ENCODE data around the gene THUMPD3.

Gene THUMPD3

DNA sequence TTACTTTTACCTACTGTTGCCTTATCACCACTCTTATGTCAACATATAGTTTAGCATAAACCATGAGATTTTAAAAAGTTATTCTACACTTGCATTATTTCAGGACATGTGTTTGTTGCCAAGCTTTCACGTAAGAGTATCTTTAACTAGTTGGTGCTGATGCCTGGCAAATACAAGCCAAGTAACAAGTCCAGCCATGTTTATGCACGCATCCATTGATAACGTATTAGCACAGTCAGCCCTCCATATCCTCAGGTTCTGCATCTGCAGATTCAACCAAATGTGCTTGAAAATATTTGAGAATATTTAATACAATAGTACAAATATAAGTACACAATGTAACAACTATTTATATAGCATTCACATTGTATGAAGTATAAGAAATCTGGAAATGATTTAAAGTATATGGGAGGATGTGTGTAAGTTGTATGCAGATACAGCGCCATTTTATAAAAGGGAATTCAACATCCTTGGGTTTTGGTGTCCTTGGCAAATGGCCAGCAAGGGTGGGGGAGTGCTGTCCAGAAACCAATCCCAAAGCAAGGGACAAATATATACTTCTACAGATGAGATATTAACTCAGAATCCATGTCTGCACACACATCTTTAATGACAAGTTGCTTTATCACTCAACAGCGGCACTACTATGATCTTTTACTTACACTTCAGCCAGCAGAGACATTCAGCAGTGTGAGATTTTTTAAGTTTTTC lies 25.9 kb downstream of the THUMPD3 start:
- DNase-seq (ENCODE audit: low read depth, low spot score) = no peak
- H3K4me3 ChIP-seq = no peak overlapping the region
- no peak overlapping the region for H3K27ac ChIP-seq
- peaks cover 85% of the 10 kb centered on the region for H3K36me3 ChIP-seq (ENCODE audit: insufficient read depth, low read length)
- no peak overlapping the region for H3K9ac ChIP-seq (ENCODE audit: insufficient read length)
- H3K9me3 ChIP-seq (ENCODE audit: low read depth, low read length) = no peaks in the 10 kb centered on the region
- TF ChIP-seq POLR2AphosphoS5 (IDR thresholded peaks at IDR 0.05; ENCODE audit: borderline replicate concordance, low read depth, low read length) (no peak), FOXP2 (optimal IDR thresholded peaks at IDR 0.05; ENCODE audit: control extremely low read depth, extremely low read length, insufficient read depth) (no peak), EZH2 (IDR thresholded peaks at IDR 0.05) (no peak)

GRCh38 chr3:9390265-9390888 lies 27.5 kb downstream of the THUMPD3 start:
- Histone ChIP-seq H3K9me3 (ENCODE audit: low read depth, low read length) (no peaks in the 10 kb centered on the region), H3K4me3 (no peak overlapping the region), H3K9ac (ENCODE audit: insufficient read length) (no peak overlapping the region), H3K36me3 (ENCODE audit: insufficient read depth, low read length) (peaks cover 87% of the 10 kb centered on the region), H3K27ac (no peak overlapping the region)
- no peak for TF ChIP-seq EZH2 (IDR thresholded peaks at IDR 0.05)
- TF ChIP-seq POLR2AphosphoS5 (IDR thresholded peaks at IDR 0.05; ENCODE audit: borderline replicate concordance, low read depth, low read length) = no peak
- no peak for TF ChIP-seq FOXP2 (optimal IDR thresholded peaks at IDR 0.05; ENCODE audit: control extremely low read depth, extremely low read length, insufficient read depth)
- DNase-seq (ENCODE audit: low read depth, low spot score) = no peak

DNA sequence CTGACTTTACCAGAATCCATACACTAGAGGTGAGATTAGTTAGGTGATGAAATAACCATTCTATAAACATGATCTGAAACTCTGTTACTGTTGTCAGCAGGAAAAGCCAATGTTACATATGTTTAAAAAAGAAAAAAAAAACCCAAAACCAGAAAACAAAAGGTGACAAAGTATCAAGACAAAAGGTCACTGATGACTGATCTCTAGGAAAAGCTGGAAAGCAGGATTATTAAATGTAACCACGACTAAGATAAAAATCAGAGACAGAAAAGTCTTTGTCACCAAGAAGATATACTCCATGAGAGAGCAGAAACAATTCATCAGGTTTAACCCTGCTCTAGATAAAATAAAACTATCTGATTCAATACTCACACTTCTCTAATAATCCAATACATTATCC lies 29.2 kb downstream of the THUMPD3 start:
- Histone ChIP-seq H3K27ac (0 out of 2 replicates have a peak overlapping the region, but pooled peaks have one; percentile 6), H3K36me3 (ENCODE audit: insufficient read depth, low read length) (peaks cover 76% of the 10 kb centered on the region), H3K9ac (ENCODE audit: insufficient read length) (no peak overlapping the region), H3K4me3 (no peak overlapping the region), H3K9me3 (ENCODE audit: low read depth, low read length) (no peaks in the 10 kb centered on the region)
- DNase-seq (ENCODE audit: low read depth, low spot score) = no peak
- TF ChIP-seq POLR2AphosphoS5 (IDR thresholded peaks at IDR 0.05; ENCODE audit: borderline replicate concordance, low read depth, low read length) = no peak
- no peak for TF ChIP-seq FOXP2 (optimal IDR thresholded peaks at IDR 0.05; ENCODE audit: control extremely low read depth, extremely low read length, insufficient read depth)
- TF ChIP-seq EZH2 (IDR thresholded peaks at IDR 0.05) = no peak

DNA sequence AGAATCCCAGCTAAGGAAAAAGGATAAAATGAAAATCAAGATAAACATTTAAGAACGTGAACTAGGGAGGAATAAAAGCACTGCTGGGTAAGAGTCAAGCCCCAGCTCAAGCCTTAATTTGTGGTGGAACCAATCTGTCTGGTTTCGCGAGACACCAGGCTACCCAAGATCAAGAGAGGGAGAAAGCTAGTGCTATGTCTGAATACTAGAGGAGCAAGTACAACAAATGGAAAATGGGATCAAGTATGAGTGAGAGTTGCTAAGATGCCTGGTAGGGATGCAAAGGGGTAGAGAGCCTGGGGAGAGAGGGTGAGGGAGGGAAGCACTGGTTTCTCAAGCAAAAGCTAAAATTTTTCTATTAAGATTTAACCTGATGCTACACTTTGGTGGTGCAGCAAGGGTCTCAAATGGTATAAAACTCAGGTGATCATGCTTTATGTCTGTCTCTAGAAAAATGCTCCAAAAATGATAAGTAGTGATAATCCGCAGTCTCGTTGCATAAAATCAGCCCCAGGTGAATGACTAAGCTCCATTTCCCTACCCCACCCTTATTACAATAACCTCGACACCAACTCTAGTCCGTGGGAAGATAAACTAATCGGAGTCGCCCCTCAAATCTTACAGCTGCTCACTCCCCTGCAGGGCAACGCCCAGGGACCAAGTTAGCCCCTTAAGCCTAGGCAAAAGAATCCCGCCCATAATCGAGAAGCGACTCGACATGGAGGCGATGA lies 32.9 kb downstream of the THUMPD3 start:
- Histone ChIP-seq H3K9me3 (ENCODE audit: low read depth, low read length) (no peaks in the 10 kb centered on the region), H3K36me3 (ENCODE audit: insufficient read depth, low read length) (peaks cover 46% of the 10 kb centered on the region), H3K9ac (ENCODE audit: insufficient read length) (peak overlapping the region; percentile 68), H3K4me3 (peak overlapping the region; percentile 87), H3K27ac (peak overlapping the region; percentile 97)
- TF ChIP-seq POLR2AphosphoS5 (IDR thresholded peaks at IDR 0.05; ENCODE audit: borderline replicate concordance, low read depth, low read length) (peak; percentile 64; the same call in 1 of the 2 replicates), FOXP2 (optimal IDR thresholded peaks at IDR 0.05; ENCODE audit: control extremely low read depth, extremely low read length, insufficient read depth) (no peak)
- no peak for DNase-seq (ENCODE audit: low read depth, low spot score)

DNA sequence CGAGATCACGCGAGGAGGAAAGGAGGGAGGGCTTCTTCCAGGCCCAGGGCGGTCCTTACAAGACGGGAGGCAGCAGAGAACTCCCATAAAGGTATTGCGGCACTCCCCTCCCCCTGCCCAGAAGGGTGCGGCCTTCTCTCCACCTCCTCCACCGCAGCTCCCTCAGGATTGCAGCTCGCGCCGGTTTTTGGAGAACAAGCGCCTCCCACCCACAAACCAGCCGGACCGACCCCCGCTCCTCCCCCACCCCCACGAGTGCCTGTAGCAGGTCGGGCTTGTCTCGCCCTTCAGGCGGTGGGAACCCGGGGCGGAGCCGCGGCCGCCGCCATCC lies 33.4 kb downstream of the THUMPD3 start:
- H3K4me3 ChIP-seq = peak overlapping the region; percentile 87
- peak; percentile 56 for DNase-seq (ENCODE audit: low read depth, low spot score)
- peak overlapping the region; percentile 97 for H3K27ac ChIP-seq
- peaks cover 41% of the 10 kb centered on the region for H3K36me3 ChIP-seq (ENCODE audit: insufficient read depth, low read length)
- TF ChIP-seq FOXP2 (optimal IDR thresholded peaks at IDR 0.05; ENCODE audit: control extremely low read depth, extremely low read length, insufficient read depth) (no peak), POLR2AphosphoS5 (IDR thresholded peaks at IDR 0.05; ENCODE audit: borderline replicate concordance, low read depth, low read length) (peak; percentile 50; the same call in 1 of the 2 replicates), EZH2 (IDR thresholded peaks at IDR 0.05) (no peak)
- peak overlapping the region; percentile 68 for H3K9ac ChIP-seq (ENCODE audit: insufficient read length)
- no peaks in the 10 kb centered on the region for H3K9me3 ChIP-seq (ENCODE audit: low read depth, low read length)

DNA sequence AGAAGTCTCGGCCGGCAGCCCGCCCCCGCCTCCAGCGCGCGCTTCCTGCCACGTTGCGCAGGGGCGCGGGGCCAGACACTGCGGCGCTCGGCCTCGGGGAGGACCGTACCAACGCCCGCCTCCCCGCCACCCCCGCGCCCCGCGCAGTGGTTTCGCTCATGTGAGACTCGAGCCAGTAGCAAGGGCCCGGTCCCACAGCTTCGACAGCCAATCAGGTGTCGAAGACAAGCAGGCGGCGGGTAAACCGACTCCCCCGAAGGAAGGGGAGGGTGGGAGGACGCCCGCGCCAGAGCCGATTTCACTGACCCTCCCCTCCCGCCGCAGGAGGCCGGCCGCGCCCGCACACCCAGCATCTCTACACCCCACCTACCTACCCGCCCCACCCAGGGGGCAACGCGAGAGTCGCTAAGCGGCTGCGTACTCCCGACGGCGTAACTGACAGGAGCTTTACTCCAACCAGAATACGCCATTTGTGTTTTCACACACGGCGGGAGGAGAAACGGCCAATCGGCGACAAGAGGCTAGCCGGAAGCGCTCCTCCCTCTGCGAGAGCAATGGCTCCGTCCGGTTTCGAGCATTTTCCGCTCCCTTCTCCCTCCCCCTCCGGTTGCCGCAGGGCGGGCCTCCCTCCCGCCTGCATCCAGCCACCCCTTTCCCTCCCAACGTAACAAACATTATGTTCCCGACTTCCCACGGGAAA lies 33.9 kb downstream of the THUMPD3 start:
- Histone ChIP-seq H3K27ac (peak overlapping the region; percentile 97), H3K9ac (ENCODE audit: insufficient read length) (peak overlapping the region; percentile 86), H3K9me3 (ENCODE audit: low read depth, low read length) (no peaks in the 10 kb centered on the region), H3K36me3 (ENCODE audit: insufficient read depth, low read length) (peaks cover 36% of the 10 kb centered on the region), H3K4me3 (peak overlapping the region; percentile 87)
- peak; percentile 83 for DNase-seq (ENCODE audit: low read depth, low spot score)
- no peak; the same call in 1 of the 2 replicates for TF ChIP-seq POLR2AphosphoS5 (IDR thresholded peaks at IDR 0.05; ENCODE audit: borderline replicate concordance, low read depth, low read length)
- no peak for TF ChIP-seq FOXP2 (optimal IDR thresholded peaks at IDR 0.05; ENCODE audit: control extremely low read depth, extremely low read length, insufficient read depth)
- no peak for TF ChIP-seq EZH2 (IDR thresholded peaks at IDR 0.05)

DNA sequence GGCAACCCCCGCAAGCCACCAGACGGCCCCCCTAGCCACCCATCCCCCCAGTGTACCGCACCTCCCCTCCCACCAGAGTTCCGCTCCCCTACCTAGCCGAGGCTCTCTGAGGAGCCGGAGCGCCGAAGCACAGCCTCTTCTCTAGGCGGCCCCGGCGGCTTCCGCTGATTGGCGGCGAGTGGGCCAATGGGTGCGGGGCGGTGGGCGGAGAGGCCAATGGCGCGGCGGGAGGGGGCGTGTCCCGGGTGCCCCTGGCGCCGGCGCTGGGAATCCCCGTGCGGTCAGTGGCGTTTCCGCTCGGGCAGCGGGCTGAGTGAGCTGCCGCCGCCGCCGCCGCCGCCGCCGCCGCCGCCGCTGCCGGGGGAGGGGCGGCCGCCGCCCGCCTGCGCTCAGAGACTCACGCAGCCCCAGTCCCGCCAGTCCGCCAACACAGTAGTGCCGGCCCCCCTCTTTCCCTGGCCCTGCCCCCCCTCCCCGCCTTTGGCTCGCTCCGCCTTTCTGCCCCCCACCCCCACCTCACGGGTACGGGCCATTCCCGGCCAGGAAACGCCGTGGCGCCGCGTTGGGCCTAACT lies 34.6 kb downstream of the THUMPD3 start, which contains the start of gene SETD5:
Gene SETD5 (plus strand): TSS at position 284 of the 574 bp plus-strand sequence. CDS start 31,324 bp downstream, outside the sequence.
- Histone ChIP-seq H3K27ac (peak within 1 kb of the TSS; percentile 97), H3K36me3 (ENCODE audit: insufficient read depth, low read length) (peaks cover 29% of the 10 kb centered on the region), H3K9ac (ENCODE audit: insufficient read length) (peak within 1 kb of the TSS; percentile 93), H3K9me3 (ENCODE audit: low read depth, low read length) (no peaks in the 10 kb centered on the region), H3K4me3 (peak within 1 kb of the TSS; percentile 88)
- peak; percentile 32 for DNase-seq (ENCODE audit: low read depth, low spot score)
- TF ChIP-seq FOXP2 (optimal IDR thresholded peaks at IDR 0.05; ENCODE audit: control extremely low read depth, extremely low read length, insufficient read depth) = no peak
- peak; percentile 91 for TF ChIP-seq POLR2AphosphoS5 (IDR thresholded peaks at IDR 0.05; ENCODE audit: borderline replicate concordance, low read depth, low read length)
